GM10266 (cell line): ENCODE measurements around the gene OR4F15.

Source experiments
- DNase-seq: peaks from one replicate; pipeline ENCODE4 v3.0.0; 2012; ENCODE audit errors: extremely low spot score
- TF ChIP-seq, protein P1 (sequence below): IDR thresholded peaks from 2 replicates; pipeline ENCODE4 v1.5.1; 2012; ENCODE audit warnings: mild to moderate bottlenecking, low read depth; ENCODE audit not compliant: control insufficient read depth, insufficient read depth; ENCODE audit errors: missing control alignments

The OR4F15 gene

DNA sequence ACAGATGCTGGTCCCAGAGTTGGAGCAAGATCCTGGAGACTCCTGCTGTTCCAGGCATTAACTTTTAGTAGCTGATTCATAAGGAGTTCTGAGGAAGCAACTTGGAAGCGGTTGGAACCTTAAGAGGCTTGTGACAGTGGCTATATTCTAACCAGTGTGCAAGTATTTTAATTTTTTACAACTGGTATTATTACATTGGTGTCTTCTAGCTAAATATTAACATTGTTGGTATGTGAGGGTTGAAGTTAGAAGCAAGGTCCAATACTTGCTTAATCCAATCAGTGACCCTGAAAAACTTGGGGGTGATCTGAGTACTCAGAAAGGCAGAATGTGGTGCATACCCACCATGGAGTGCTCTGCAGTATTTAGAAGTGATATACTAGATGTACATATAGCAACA, 1.5 kb upstream of the OR4F15 start:
- no peak for DNase-seq
- TF ChIP-seq, protein P1, sequence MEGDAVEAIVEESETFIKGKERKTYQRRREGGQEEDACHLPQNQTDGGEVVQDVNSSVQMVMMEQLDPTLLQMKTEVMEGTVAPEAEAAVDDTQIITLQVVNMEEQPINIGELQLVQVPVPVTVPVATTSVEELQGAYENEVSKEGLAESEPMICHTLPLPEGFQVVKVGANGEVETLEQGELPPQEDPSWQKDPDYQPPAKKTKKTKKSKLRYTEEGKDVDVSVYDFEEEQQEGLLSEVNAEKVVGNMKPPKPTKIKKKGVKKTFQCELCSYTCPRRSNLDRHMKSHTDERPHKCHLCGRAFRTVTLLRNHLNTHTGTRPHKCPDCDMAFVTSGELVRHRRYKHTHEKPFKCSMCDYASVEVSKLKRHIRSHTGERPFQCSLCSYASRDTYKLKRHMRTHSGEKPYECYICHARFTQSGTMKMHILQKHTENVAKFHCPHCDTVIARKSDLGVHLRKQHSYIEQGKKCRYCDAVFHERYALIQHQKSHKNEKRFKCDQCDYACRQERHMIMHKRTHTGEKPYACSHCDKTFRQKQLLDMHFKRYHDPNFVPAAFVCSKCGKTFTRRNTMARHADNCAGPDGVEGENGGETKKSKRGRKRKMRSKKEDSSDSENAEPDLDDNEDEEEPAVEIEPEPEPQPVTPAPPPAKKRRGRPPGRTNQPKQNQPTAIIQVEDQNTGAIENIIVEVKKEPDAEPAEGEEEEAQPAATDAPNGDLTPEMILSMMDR, result no peak

- no peak for DNase-seq
- TF ChIP-seq, protein P1, result no peak
Observed at GRCh38 chr15:101810876-101811275, 1.1 kb upstream of the OR4F15 start.

GRCh38 chr15:101813803-101814534, 2.0 kb downstream of the OR4F15 start:
- no peak for DNase-seq
- TF ChIP-seq, protein P1, result no peak

DNA sequence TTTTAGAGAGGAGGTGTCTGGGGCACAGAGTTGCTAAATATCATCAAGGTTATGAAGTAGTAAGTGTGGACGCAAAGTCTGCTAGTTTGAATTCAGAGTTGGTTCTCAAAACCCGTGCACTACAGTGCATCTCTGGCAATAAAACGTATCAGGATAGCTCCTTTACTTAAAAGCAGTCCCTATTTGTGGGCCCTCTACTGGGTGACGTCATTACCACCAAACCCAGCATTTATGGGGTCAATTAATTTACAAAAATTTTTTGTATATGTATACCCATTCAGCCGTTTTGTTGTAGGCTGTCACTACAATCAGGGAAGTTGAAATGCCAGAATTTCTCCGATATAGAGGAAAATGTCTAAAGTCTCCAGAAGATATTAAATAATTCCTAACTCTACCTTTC, 8.8 kb downstream of the OR4F15 start:
- TF ChIP-seq, protein P1, result no peak
- no peak for DNase-seq

DNA sequence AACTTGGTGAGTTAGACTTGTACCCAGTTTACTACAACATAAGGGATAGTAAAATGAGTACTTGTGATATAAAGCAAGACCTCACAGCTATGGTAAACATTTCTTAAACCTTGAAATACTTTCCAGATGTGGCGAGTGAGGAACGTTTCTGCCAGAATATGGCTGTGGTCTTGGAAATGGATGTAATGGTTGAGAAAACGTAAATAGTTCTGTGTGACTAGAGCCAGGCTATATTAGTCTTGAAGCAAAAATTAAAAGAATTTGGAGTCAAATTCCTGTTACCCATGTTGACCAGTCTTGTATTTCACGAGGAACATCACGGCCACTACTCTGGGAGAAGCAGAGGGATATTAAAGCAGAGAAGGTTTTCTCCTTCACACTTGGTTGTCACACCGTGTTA, 15.3 kb downstream of the OR4F15 start:
- no peak for DNase-seq
- TF ChIP-seq, protein P1, result no peak

DNA sequence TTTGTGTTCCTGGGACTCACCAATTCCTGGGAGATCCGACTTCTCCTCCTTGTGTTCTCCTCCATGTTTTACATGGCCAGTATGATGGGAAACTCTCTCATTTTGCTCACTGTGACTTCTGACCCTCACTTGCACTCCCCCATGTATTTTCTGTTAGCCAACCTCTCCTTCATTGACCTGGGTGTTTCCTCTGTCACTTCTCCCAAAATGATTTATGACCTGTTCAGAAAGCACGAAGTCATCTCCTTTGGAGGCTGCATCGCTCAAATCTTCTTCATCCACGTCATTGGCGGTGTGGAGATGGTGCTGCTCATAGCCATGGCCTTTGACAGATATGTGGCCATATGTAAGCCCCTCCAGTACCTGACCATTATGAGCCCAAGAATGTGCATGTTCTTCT, 16.8 kb downstream of the OR4F15 start:
- TF ChIP-seq, protein P1, result no peak
- DNase-seq, result no peak

DNA sequence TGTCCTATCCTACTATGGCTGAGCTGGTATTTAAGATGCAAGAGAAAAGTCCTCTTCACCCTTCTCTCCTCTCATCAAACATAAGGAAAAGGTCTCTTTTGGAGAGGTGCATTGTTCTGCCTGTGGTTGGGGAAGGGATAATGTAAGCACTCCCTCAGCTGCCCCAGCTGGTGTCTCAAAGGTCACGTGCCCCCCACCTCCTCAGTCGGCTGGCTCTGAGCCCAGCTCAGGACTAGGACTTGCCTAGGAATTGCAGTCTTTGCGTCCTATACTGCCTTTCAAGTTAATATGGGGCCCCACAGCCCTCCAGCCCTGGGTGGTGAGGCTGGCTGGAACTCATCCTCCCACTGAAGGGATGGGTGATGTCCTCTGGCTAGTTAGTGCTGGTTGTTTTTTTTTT, 29.7 kb downstream of the OR4F15 start:
- DNase-seq, result no peak
- TF ChIP-seq, protein P1, result no peak
